Measurements from ENCODE around the gene MICAL3.

The MICAL3 gene

DNA sequence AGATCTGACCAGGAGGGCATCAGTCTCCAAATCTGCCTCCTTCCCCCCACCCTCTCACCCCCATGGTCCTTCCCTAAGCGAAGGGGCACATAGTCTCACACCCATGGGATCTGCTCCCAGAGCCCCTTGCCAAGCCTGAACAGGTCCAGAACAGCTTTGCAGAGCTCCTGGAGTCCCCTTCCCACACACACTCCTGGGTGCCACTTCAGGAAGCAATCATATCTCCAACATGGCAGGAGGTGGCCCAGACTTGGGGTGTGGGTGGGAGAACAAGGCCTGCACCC lies 63.0 kb downstream of the MICAL3 start:
- in situ Hi-C loops (cut with MboI; ENCODE audit: low pct_unique_long_range_greater_than_20kb, low sequenced_read_pairs, unreplicated experiment): no loop called here
- no peak for DNase-seq (ENCODE audit: low spot score)
- TF ChIP-seq, protein P1, sequence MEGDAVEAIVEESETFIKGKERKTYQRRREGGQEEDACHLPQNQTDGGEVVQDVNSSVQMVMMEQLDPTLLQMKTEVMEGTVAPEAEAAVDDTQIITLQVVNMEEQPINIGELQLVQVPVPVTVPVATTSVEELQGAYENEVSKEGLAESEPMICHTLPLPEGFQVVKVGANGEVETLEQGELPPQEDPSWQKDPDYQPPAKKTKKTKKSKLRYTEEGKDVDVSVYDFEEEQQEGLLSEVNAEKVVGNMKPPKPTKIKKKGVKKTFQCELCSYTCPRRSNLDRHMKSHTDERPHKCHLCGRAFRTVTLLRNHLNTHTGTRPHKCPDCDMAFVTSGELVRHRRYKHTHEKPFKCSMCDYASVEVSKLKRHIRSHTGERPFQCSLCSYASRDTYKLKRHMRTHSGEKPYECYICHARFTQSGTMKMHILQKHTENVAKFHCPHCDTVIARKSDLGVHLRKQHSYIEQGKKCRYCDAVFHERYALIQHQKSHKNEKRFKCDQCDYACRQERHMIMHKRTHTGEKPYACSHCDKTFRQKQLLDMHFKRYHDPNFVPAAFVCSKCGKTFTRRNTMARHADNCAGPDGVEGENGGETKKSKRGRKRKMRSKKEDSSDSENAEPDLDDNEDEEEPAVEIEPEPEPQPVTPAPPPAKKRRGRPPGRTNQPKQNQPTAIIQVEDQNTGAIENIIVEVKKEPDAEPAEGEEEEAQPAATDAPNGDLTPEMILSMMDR (IDR thresholded peaks at IDR 0.05; ENCODE audit: extremely low read depth, insufficient read depth, missing control alignments): no peak

DNA sequence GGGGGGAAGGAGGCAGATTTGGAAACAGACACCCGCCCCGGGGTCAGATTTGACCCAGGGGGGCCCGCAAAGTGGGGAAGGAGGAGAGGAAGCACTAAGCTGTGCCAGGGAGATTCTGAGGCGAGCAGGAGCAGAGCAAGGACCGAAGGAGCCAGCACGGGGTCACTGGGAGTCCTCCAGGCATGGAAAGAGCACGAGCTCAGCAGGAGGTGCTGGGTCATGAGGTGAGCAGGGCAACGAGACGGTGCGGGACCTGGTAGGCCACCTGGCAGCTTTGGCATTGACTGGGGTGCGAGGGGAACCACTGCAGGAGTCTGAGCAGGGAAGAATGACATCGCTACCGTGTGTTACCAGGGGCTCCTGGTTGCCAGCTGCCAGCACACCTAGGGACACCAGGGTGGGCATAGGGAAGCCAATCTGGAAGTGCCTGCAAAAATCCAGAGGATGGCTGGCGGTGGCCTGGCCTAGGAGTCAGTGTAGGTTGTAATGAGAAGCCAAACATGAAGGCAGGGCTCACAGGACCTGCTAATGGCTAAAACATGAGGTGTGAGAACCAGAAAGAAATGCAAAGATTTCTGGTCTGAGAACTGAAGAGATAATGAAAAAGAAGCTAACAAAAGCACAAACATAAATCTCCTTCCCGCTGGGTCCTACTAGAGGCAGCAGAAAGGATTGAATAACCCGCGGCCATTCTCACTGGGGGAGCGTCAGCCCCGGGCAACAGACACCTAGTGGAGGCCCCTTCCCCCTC lies 63.5 kb downstream of the MICAL3 start:
- in situ Hi-C loops (cut with MboI; ENCODE audit: low pct_unique_long_range_greater_than_20kb, low sequenced_read_pairs, unreplicated experiment): no loop called here
- no peak for DNase-seq (ENCODE audit: low spot score)
- TF ChIP-seq, protein P1 (IDR thresholded peaks at IDR 0.05; ENCODE audit: extremely low read depth, insufficient read depth, missing control alignments): no peak

DNA sequence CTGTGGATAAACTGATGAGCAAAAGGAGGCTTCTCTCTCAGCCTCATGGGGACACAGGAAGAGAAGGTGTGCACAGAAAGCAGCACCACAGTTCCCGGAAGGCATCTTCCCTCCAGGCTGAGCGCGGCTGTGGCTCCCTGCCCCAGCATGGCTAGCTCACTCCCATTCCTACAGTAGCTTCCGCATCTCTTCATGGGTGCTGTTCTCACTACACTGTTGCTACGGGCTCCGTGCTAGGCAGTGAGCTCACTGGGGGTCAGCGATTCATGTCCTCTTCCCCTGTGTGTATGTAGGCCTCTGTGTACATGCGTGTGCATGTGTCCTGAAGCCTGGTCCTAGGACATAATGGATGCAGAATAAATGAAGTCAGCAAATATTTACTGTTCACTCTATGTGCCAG lies 64.3 kb downstream of the MICAL3 start:
- in situ Hi-C loops (cut with MboI; ENCODE audit: low pct_unique_long_range_greater_than_20kb, low sequenced_read_pairs, unreplicated experiment): no loop called here
- no peak for DNase-seq (ENCODE audit: low spot score)
- TF ChIP-seq, protein P1 (IDR thresholded peaks at IDR 0.05; ENCODE audit: extremely low read depth, insufficient read depth, missing control alignments): no peak

DNA sequence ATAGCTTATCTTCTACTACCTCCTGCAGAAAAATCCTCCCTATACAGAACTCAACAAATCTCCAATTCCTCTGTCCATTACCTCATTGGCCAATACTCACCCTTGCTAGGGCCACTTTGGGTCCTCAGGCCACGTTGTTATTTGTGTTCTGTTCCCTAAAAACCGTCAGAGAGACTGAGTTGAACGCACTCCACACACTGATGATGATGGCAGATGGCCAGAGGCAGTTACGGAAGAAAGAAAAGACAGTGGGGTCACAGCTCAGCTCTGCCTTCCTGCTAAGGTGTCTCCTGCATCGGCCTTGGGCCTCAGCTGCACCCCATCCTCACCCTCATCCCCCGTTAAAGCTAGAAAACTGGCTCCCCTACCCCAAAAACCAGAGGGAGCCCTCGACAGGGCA lies 66.2 kb downstream of the MICAL3 start:
- TF ChIP-seq, protein P1 (IDR thresholded peaks at IDR 0.05; ENCODE audit: extremely low read depth, insufficient read depth, missing control alignments): no peak
- DNase-seq (ENCODE audit: low spot score): no peak
- in situ Hi-C loops (cut with MboI; ENCODE audit: low pct_unique_long_range_greater_than_20kb, low sequenced_read_pairs, unreplicated experiment): no loop called here

DNA sequence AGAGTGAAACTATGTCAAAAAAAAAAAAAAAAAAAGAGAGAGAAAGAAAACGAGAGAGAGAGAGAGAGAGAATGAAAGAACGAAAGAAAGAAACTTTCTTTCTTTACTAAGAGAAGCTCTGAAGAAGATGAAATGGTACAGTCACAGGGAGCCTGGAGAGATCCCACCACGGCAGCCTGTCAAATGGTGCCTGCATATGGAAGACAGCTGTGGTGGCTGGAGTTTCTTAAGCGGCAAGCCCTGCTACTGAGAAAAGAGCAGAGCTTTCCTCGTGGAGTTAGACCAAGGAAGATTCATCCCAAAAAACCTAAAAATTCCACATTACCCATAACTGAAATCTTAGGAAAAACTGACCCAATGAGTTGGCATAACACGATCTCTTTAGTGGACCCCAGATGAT lies 66.7 kb downstream of the MICAL3 start:
- TF ChIP-seq, protein P1 (IDR thresholded peaks at IDR 0.05; ENCODE audit: extremely low read depth, insufficient read depth, missing control alignments): no peak
- in situ Hi-C loops (cut with MboI; ENCODE audit: low pct_unique_long_range_greater_than_20kb, low sequenced_read_pairs, unreplicated experiment): no loop called here
- DNase-seq (ENCODE audit: low spot score): no peak

DNA sequence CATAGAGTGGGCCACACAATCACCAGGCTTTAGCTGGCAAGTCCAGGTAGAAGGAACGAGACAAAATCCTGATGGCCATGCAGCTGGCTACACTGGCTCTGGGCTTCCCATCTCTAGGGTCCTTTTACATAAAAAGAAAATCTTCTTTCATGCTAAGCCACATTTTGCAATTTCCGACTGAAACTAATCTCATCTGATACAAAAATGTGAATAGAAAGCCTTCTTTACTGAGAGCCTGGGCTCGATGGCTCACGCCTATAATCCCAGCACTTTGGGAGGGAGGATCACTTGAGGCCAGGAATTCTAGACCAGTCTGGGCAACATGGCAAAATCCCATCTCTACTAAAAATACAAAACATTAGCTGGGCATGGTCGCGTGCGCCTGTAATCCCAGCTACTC lies 67.2 kb downstream of the MICAL3 start:
- TF ChIP-seq, protein P1 (IDR thresholded peaks at IDR 0.05; ENCODE audit: extremely low read depth, insufficient read depth, missing control alignments): no peak
- DNase-seq (ENCODE audit: low spot score): no peak
- in situ Hi-C loops (cut with MboI; ENCODE audit: low pct_unique_long_range_greater_than_20kb, low sequenced_read_pairs, unreplicated experiment): no loop called here

Data from GM13977 (cell line).